H1 (cell line): Measurements from ENCODE around the gene CCDC107. TPM values are rescaled to one million over a fixed set of nuclear protein-coding genes. Genes with fewer than 3 reads are reported as not detected.

Experiments used
- CTCF ChIA-PET: fragments of 300-600 bp; sonication (Branson Sonifier 250); formaldehyde crosslinking; loops from one replicate; lab custom pipeline; 2021; ENCODE audit not compliant: partially characterized antibody; lab: Charles Lee
- POLR2A ChIA-PET: fragments of 300-600 bp; sonication (Branson Sonifier 250); formaldehyde crosslinking; loops from one replicate; lab custom pipeline; 2021; ENCODE audit warnings: inconsistent platforms; ENCODE audit not compliant: partially characterized antibody; lab: Charles Lee
- DNase-seq, 2 experiments: peaks; one replicate each; pipeline versions ENCODE4 v3.0.0 to v3.0.0-alpha.2; 2010 to 2022; ENCODE audit warnings: low spot score in 2 of 2, low read depth in 1 of 2, mixed read lengths in 1 of 2
- FAIRE-seq: peaks from 2 replicates; lab custom pipeline; 2011; peaks lifted over from hg19 to GRCh38; lab: Jason Lieb, UNC
- H2AFZ ChIP-seq: 2 replicates; pipeline ENCODE4 v1.8.1; 2012; ENCODE audit warnings: low read length, inconsistent platforms
- H2AK5ac ChIP-seq: 2 replicates; pipeline ENCODE4 v1.6.1; 2013; ENCODE audit warnings: low read depth, low read length
- H2BK120ac ChIP-seq: replicated peaks from 2 replicates; pipeline ENCODE3; 2013; ENCODE audit warnings: low read depth, low read length, inconsistent platforms
- H2BK12ac ChIP-seq: 2 replicates; pipeline ENCODE4 v1.6.1; 2013; ENCODE audit warnings: low read depth, low read length
- H2BK15ac ChIP-seq: 2 replicates; pipeline ENCODE4 v1.6.1; 2013; ENCODE audit warnings: low read length
- H2BK20ac ChIP-seq: 2 replicates; pipeline ENCODE4 v1.6.1; 2013; ENCODE audit warnings: low read length
- H2BK5ac ChIP-seq: 2 replicates; pipeline ENCODE4 v1.6.1; 2013; ENCODE audit warnings: low read depth, low read length
- H3K14ac ChIP-seq: 2 replicates; pipeline ENCODE4 v1.6.1; 2013; ENCODE audit warnings: inconsistent platforms; ENCODE audit not compliant: insufficient read length
- H3K18ac ChIP-seq: 2 replicates; pipeline ENCODE4 v1.6.1; 2013; ENCODE audit warnings: low read length; ENCODE audit errors: extremely low read depth
- H3K23ac ChIP-seq: 2 replicates; pipeline ENCODE4 v1.6.1; 2013; ENCODE audit warnings: inconsistent platforms; ENCODE audit not compliant: insufficient read length
- H3K23me2 ChIP-seq: 2 replicates; pipeline ENCODE4 v1.6.1; 2013; ENCODE audit warnings: low read depth, low read length
- H3K27ac ChIP-seq: 2 replicates; pipeline ENCODE4 v1.6.1; 2011; ENCODE audit warnings: low read depth, low read length, inconsistent platforms
- H3K27me3 ChIP-seq, 4 experiments: replicated peaks in 1 of 4; 1 replicate in 1 of 4; 2 replicates in 3 of 4; pipeline versions ENCODE4 v1.6.1 to v1.8.1; 2011 to 2013; ENCODE audit warnings: low read length in 3 of 4, mild to moderate bottlenecking in 3 of 4, inconsistent platforms in 2 of 4, mixed read lengths in 2 of 4, moderate library complexity in 1 of 4; ENCODE audit not compliant: control insufficient read depth in 3 of 4, insufficient read depth in 3 of 4; ENCODE audit errors: extremely low read depth in 1 of 4
- H3K36me3 ChIP-seq, 4 experiments: 2 replicates each; pipeline versions ENCODE4 v1.6.1 to v1.8.1; 2011 to 2013; ENCODE audit warnings: mild to moderate bottlenecking in 4 of 4, low read length in 3 of 4, moderate library complexity in 2 of 4, control low read depth in 1 of 4, inconsistent platforms in 1 of 4; ENCODE audit not compliant: insufficient read depth in 4 of 4, control insufficient read depth in 2 of 4
- H3K4ac ChIP-seq: replicated peaks from 2 replicates; pipeline ENCODE3; 2013; ENCODE audit warnings: low read length, low read depth, mixed read lengths, inconsistent platforms; ENCODE audit not compliant: insufficient read length
- H3K4me1 ChIP-seq, 4 experiments: replicated peaks in 1 of 4; 1 replicate in 1 of 4; 2 replicates in 3 of 4; pipeline versions ENCODE4 v1.6.1 to v1.8.1; 2011 to 2013; ENCODE audit warnings: low read length in 3 of 4, inconsistent platforms in 2 of 4, mixed read lengths in 1 of 4; ENCODE audit not compliant: insufficient read depth in 4 of 4, control insufficient read depth in 3 of 4
- H3K4me2 ChIP-seq, 2 experiments: 2 replicates each; pipeline versions ENCODE4 v1.6.1 to v1.8.1; 2011 to 2013; ENCODE audit warnings: low read depth in 2 of 2, low read length in 2 of 2, control low read depth in 1 of 2, inconsistent platforms in 1 of 2, mild to moderate bottlenecking in 1 of 2; ENCODE audit not compliant: insufficient read depth in 1 of 2
- H3K4me3 ChIP-seq, 4 experiments: fragments of 200-600, 300-600 bp in 1 of 4; sonication (generic), shearing (Covaris generic), sonication (Bioruptor Twin) in 1 of 4; 2 replicates each; pipeline versions ENCODE4 v1.5.1 to v1.8.1; 2011 to 2016; ENCODE audit warnings: low read length in 4 of 4, low read depth in 3 of 4, control low read depth in 2 of 4, inconsistent platforms in 2 of 4, mild to moderate bottlenecking in 2 of 4, mixed read lengths in 1 of 4, moderate library complexity in 1 of 4; ENCODE audit not compliant: insufficient read depth in 2 of 4; ENCODE audit errors: extremely low read depth in 1 of 4
- H3K56ac ChIP-seq: replicated peaks from 2 replicates; pipeline ENCODE3; 2013; ENCODE audit warnings: low read depth, mild to moderate bottlenecking, mixed read lengths, low read length, inconsistent platforms; ENCODE audit not compliant: insufficient read length
- H3K79me1 ChIP-seq: 2 replicates; pipeline ENCODE4 v1.6.1; 2013; ENCODE audit warnings: low read depth, low read length, control low read depth
- H3K79me2 ChIP-seq, 2 experiments: 2 replicates each; pipeline versions ENCODE4 v1.6.1 to v1.8.1; 2012 to 2013; ENCODE audit warnings: low read length in 2 of 2, mild to moderate bottlenecking in 2 of 2, inconsistent platforms in 1 of 2; ENCODE audit not compliant: insufficient read depth in 2 of 2, control insufficient read depth in 1 of 2
- H3K9ac ChIP-seq, 4 experiments: replicated peaks in 1 of 4; 1 replicate in 1 of 4; 2 replicates in 3 of 4; pipeline versions ENCODE4 v1.6.1 to v1.8.1; 2011 to 2013; ENCODE audit warnings: low read depth in 3 of 4, low read length in 3 of 4, control low read depth in 2 of 4, mild to moderate bottlenecking in 2 of 4, moderate library complexity in 2 of 4, inconsistent platforms in 1 of 4; ENCODE audit errors: extremely low read depth in 1 of 4
- H3K9me3 ChIP-seq, 2 experiments: 2 replicates each; pipeline versions ENCODE4 v1.6.1 to v1.8.1; 2012 to 2013; ENCODE audit warnings: mild to moderate bottlenecking in 2 of 2, moderate library complexity in 2 of 2, control low read depth in 1 of 2, inconsistent platforms in 1 of 2, low read depth in 1 of 2, low read length in 1 of 2, mixed read lengths in 1 of 2; ENCODE audit not compliant: insufficient read depth in 2 of 2
- H4K20me1 ChIP-seq, 2 experiments: replicated peaks in 1 of 2; 2 replicates each; pipeline versions ENCODE3 to v1.8.1; 2011 to 2013; ENCODE audit warnings: inconsistent platforms in 2 of 2, low read length in 2 of 2, mild to moderate bottlenecking in 1 of 2; ENCODE audit not compliant: insufficient read depth in 2 of 2, control insufficient read depth in 1 of 2
- H4K5ac ChIP-seq: 2 replicates; pipeline ENCODE4 v1.6.1; 2013; ENCODE audit warnings: low read length, low read depth, mixed read lengths, inconsistent platforms; ENCODE audit not compliant: insufficient read length
- H4K8ac ChIP-seq: 2 replicates; pipeline ENCODE4 v1.8.0; 2013; ENCODE audit warnings: mild to moderate bottlenecking, moderate library complexity, low read length, inconsistent platforms; ENCODE audit not compliant: insufficient read depth; ENCODE audit errors: extremely low read depth
- H4K91ac ChIP-seq: replicated peaks from 2 replicates; pipeline ENCODE3; 2013; ENCODE audit warnings: low read length, mixed read lengths, inconsistent platforms; ENCODE audit not compliant: insufficient read length
- CBX8 ChIP-seq: fragments of 300-800, 300-1000 bp; sonication (generic); IDR thresholded peaks from 2 replicates; pipeline ENCODE4 v1.7.1; 2016; ENCODE audit warnings: low read depth, low read length, borderline replicate concordance
- CREB1 ChIP-seq: IDR thresholded peaks from 2 replicates; pipeline ENCODE4 v1.6.1; 2012; ENCODE audit warnings: inconsistent platforms
- GABPA ChIP-seq: IDR thresholded peaks from 2 replicates; pipeline ENCODE4 v1.6.1; 2011; ENCODE audit warnings: mild to moderate bottlenecking, low read length, moderate library complexity, borderline replicate concordance; ENCODE audit not compliant: insufficient read depth
- HDAC2 ChIP-seq, 2 experiments: fragments of 300-600 bp in 1 of 2; sonication (generic) in 1 of 2; IDR thresholded peaks; 2 replicates each; pipeline ENCODE4 v1.6.1; 2011 to 2012; ENCODE audit warnings: low read depth in 2 of 2, low read length in 2 of 2, mild to moderate bottlenecking in 2 of 2, moderate library complexity in 2 of 2, borderline replicate concordance in 1 of 2, inconsistent platforms in 1 of 2
- PHF8 ChIP-seq: fragments of 200-600 bp; sonication (generic); conservative IDR thresholded peaks from 2 replicates; pipeline ENCODE4 v1.7.1; 2012; ENCODE audit warnings: low read depth, mild to moderate bottlenecking, inconsistent platforms, low read length, moderate library complexity
- TAF7 ChIP-seq: optimal IDR thresholded peaks from 2 replicates; pipeline ENCODE3; 2011; ENCODE audit warnings: low read depth, mild to moderate bottlenecking, inconsistent platforms, low read length, moderate library complexity, borderline replicate concordance
- WGBS, 2 experiments: shearing (Covaris generic) in 1 of 2; methylation state at CpG; one replicate each; pipeline versions ENCODE4 v1.1.6 to v1.1.7; 2013 to 2015; ENCODE audit warnings: low lambda C conversion rate in 2 of 2, mixed read lengths in 2 of 2, inconsistent platforms in 1 of 2, low coverage in 1 of 2, missing lambda C conversion rate in 1 of 2; ENCODE audit not compliant: insufficient replicate concordance in 2 of 2, insufficient coverage in 1 of 2, insufficient read length in 1 of 2; ENCODE audit errors: extremely low coverage in 1 of 2, missing lambda C conversion rate in 1 of 2; 5-methylcytosine and 5-hydroxymethylcytosine counted together
- long read RNA-seq, 2 experiments: library from RNA in 1 of 2; library from capped mRNA in 1 of 2; stranded (forward); transcript quantifications; one replicate each; pipeline ENCODE4 v2.0.0, GENCODE V29; 2021; ENCODE audit warnings: inconsistent platforms in 1 of 2
- polyA minus RNA-seq, 3 experiments: library from RNA; depleted of rRNA, polyadenylated mRNA; stranded (reverse); fragments of >200 nt; gene quantifications; 1 replicate in 2 of 3; 2 replicates in 1 of 3; pipeline ENCODE4 v1.2.3, GENCODE V29; 2011
- polyA plus RNA-seq, 7 experiments: library from polyadenylated mRNA; depleted of rRNA in 3 of 7; stranded (reverse) in 5 of 7; unstranded in 2 of 7; fragments of >200 nt in 5 of 7; fragments of 200-250 nt in 2 of 7; gene quantifications; 1 replicate in 5 of 7; 2 replicates in 1 of 7; 4 replicates in 1 of 7; pipeline versions ENCODE4 v1.2.1 to v1.2.3, GENCODE V29; 2011 to 2013; ENCODE audit warnings: missing spikeins in 2 of 7, mixed read lengths in 2 of 7
- total RNA-seq: library from RNA; stranded (reverse); fragmentation: NEBNext Ultra II Directional; extraction: Animal tissue kit (Norgen Biotek cat#: 25700); gene quantifications from 2 replicates; pipeline ENCODE4 v1.2.1, GENCODE V29; 2021

The CCDC107 gene, protein sequence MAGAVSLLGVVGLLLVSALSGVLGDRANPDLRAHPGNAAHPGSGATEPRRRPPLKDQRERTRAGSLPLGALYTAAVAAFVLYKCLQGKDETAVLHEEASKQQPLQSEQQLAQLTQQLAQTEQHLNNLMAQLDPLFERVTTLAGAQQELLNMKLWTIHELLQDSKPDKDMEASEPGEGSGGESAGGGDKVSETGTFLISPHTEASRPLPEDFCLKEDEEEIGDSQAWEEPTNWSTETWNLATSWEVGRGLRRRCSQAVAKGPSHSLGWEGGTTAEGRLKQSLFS
- total RNA-seq: 9.0 and 10.5 TPM in 2 replicates
- polyA plus RNA-seq (2011; rRNA removed): 8.2 and 8.6 TPM in 2 replicates
- 10.2 TPM for polyA plus RNA-seq (2011; cell fraction: cytosol; rRNA removed)
- polyA plus RNA-seq (2011; cell fraction: nucleus; rRNA removed): 9.0 TPM
- polyA plus RNA-seq (2012, experiment 1 of 2): 5.6 to 10.9 TPM (median 9.7 TPM) in 4 replicates
- 7.0 TPM for polyA plus RNA-seq (2012, experiment 2 of 2)
- polyA plus RNA-seq (2013, experiment 1 of 2): 9.5 TPM
- polyA plus RNA-seq (2013, experiment 2 of 2): 10.1 TPM
- 2.7 and 3.1 TPM in 2 replicates for polyA minus RNA-seq (2011; rRNA and poly(A)+ RNA removed)
- polyA minus RNA-seq (2011; cell fraction: cytosol; rRNA and poly(A)+ RNA removed): 5.0 TPM
- 4.1 TPM for polyA minus RNA-seq (2011; cell fraction: nucleus; rRNA and poly(A)+ RNA removed)
- long read RNA-seq, experiment 1, partial matches to known transcripts: 0 of 6 reads
- long read RNA-seq, experiment 1, other reads (novel, unspliced or antisense): 0 of 6 reads
- long read RNA-seq, experiment 2: 0 reads

DNA sequence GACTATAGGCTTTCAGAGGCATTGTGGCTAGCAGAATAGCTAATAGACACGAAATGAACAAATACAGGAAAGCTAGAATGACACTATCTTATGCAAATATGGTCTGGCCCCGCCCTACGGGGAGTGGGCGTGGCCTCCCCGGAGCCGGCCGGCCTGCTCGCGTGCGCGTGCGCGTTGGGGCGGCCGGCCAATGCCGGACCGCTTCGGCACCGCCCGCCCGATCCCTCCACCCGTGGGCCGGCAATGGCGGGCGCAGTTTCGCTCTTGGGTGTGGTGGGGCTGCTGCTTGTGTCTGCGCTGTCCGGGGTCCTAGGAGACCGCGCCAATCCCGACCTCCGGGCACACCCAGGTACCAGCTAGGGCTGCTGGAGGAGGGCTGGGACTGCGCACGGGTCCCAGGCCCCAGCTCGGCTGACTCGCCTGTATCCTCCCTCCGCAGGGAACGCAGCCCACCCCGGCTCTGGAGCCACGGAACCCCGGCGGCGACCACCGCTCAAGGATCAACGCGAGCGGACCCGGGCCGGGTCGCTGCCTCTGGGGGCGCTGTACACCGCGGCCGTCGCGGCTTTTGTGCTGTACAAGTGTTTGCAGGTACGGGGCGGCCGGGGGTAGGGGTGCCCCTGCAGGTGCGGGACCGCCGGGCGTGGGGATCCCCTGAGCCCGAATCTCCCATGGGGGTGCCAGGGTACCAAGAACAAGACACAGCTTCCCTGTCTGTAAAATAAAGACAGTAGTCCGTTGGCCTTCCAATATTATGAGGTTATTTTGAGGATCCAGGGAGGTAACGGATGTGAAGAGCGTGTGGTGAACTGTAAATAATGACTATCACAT lies at the start of gene CCDC107:
TSS of gene CCDC107 (plus strand) at position 156 of the 831 bp plus-strand sequence. CDS start at position 244, 88 bp downstream.
- H3K9me3 ChIP-seq: no peaks in the 10 kb centered on the region
- H3K4me2 ChIP-seq: peak within 1 kb of the TSS; percentile 77 to 92
- H3K14ac ChIP-seq: no peak within 1 kb of the TSS
- peaks cover 6 to 27% (median 13%) of the 10 kb centered on the region in 4 experiments for H3K36me3 ChIP-seq
- peak within 1 kb of the TSS; percentile 96 for H2AFZ ChIP-seq
- H3K79me2 ChIP-seq: no peaks in the 10 kb centered on the region
- H2BK5ac ChIP-seq: peak within 1 kb of the TSS; percentile 94; the same call in 1 of the 2 replicates
- peak within 1 kb of the TSS; percentile 70 to 92 (median 86) for H3K4me3 ChIP-seq
- H2BK12ac ChIP-seq: peak within 1 kb of the TSS; percentile 23
- 2% methylated on average over 52 of the region's 67 CpGs; no CpG with 5 or more reads in 1 of the 2 experiments for WGBS, 2 experiments
- H2BK20ac ChIP-seq: no peak within 1 kb of the TSS
- peak within 1 kb of the TSS; percentile 96 for H4K5ac ChIP-seq
- peak within 1 kb of the TSS; percentile 65 to 90 (median 82) for H3K9ac ChIP-seq
- POLR2A ChIA-PET: interaction anchor here (0.8 to 7.9 kb wide), 22 partner anchors 9 to 586 kb away, joined by 3 to 84 read pairs (median 4); partner anchors contain the start of genes CA9, CREB3, STOML2 and TLN1
- peak in 1 of 2 experiments; percentile 90 for DNase-seq
- H3K79me1 ChIP-seq: peaks cover 2% of the 10 kb centered on the region; the same call in 1 of the 2 replicates
- no peak within 1 kb of the TSS for H3K23ac ChIP-seq
- peaks cover 10% of the 10 kb centered on the region for H3K23me2 ChIP-seq
- FAIRE-seq: no peak
- peaks cover 0 to 2% (median 0%) of the 10 kb centered on the region in 4 experiments; a peak in 4 of 7 replicates for H3K4me1 ChIP-seq
- CTCF ChIA-PET: interaction anchor here (0.9 to 15.9 kb wide), 22 partner anchors 8 to 248 kb away, joined by 3 to 347 read pairs (median 6); partner anchors contain the start of genes CA9, CREB3, HRCT1 and SIT1
- H3K27ac ChIP-seq: peak within 1 kb of the TSS; percentile 99
- peak within 1 kb of the TSS; percentile 77 for H4K91ac ChIP-seq
- H3K18ac ChIP-seq: peak within 1 kb of the TSS; percentile 97
- H4K20me1 ChIP-seq: peaks cover 2 to 6% of the 10 kb centered on the region in 2 experiments
- peak within 1 kb of the TSS; percentile 96 for H4K8ac ChIP-seq
- H3K27me3 ChIP-seq: peaks cover 0 to 7% (median 0%) of the 10 kb centered on the region in 4 experiments; a peak in 1 of 7 replicates
- peak within 1 kb of the TSS; percentile 57 for H3K4ac ChIP-seq
- H3K56ac ChIP-seq: peak within 1 kb of the TSS; percentile 92
- H2BK15ac ChIP-seq: peak within 1 kb of the TSS; percentile 10
- H2AK5ac ChIP-seq: no peak within 1 kb of the TSS
- no peak within 1 kb of the TSS for H2BK120ac ChIP-seq
- TF ChIP-seq PHF8: peak; percentile 95
- TF ChIP-seq GABPA: no peak
- TF ChIP-seq CREB1: no peak
- TF ChIP-seq HDAC2 (IDR thresholded peaks at IDR 0.05; ENCODE audit: borderline replicate concordance in 1 of 2, low read depth in 2 of 2, low read length in 2 of 2): peak in 1 of 2 experiments; percentile 68; a peak in 2 of 4 replicates
- TF ChIP-seq CBX8: no peak
- TF ChIP-seq TAF7: peak; percentile 43
